IMR-90 (cell line): Measurements from ENCODE around the gene GSG1L.

ENCODE experiments used
- CEBPB ChIP-seq: IDR thresholded peaks from 2 replicates; pipeline ENCODE4 v1.6.1; 2012; ENCODE audit warnings: low read depth, low read length, improper control_type of control experiment
- POLR2A ChIP-seq: IDR thresholded peaks from 2 replicates; pipeline ENCODE4 v1.6.1; 2012; ENCODE audit warnings: mild to moderate bottlenecking, low read depth, low read length
- RFX5 ChIP-seq: IDR thresholded peaks from 2 replicates; pipeline ENCODE4 v1.8.0; 2012; ENCODE audit warnings: low read depth, mild to moderate bottlenecking, low read length, moderate library complexity
- TF ChIP-seq, protein P1 (sequence below): conservative IDR thresholded peaks from 2 replicates; pipeline ENCODE4 v1.5.1; 2012; ENCODE audit warnings: mild to moderate bottlenecking, low read depth, low read length, improper control_type of control experiment

GRCh38 chr16:28081391-28081968 is 18.0 kb upstream of the GSG1L start:
- TF ChIP-seq POLR2A (no peak), RFX5 (no peak), CEBPB (no peak)
- TF ChIP-seq, protein P1, sequence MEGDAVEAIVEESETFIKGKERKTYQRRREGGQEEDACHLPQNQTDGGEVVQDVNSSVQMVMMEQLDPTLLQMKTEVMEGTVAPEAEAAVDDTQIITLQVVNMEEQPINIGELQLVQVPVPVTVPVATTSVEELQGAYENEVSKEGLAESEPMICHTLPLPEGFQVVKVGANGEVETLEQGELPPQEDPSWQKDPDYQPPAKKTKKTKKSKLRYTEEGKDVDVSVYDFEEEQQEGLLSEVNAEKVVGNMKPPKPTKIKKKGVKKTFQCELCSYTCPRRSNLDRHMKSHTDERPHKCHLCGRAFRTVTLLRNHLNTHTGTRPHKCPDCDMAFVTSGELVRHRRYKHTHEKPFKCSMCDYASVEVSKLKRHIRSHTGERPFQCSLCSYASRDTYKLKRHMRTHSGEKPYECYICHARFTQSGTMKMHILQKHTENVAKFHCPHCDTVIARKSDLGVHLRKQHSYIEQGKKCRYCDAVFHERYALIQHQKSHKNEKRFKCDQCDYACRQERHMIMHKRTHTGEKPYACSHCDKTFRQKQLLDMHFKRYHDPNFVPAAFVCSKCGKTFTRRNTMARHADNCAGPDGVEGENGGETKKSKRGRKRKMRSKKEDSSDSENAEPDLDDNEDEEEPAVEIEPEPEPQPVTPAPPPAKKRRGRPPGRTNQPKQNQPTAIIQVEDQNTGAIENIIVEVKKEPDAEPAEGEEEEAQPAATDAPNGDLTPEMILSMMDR, result no peak
